Osteocyte (in vitro differentiated cells): Measurements from ENCODE around the gene ABCC9. TPM values are rescaled to one million over a fixed set of nuclear protein-coding genes. Genes with fewer than 3 reads are reported as not detected.

Experiments used
- DNase-seq: peaks from one replicate; pipeline ENCODE4 v3.0.0; 2021; ENCODE audit warnings: mixed read lengths; ENCODE audit not compliant: unreplicated experiment; ENCODE audit errors: extremely low spot score
- H3K27ac Mint-ChIP-seq: one replicate; pipeline ENCODE4 v1.8.0; 2021; ENCODE audit warnings: mild to moderate bottlenecking, mixed read lengths; ENCODE audit not compliant: unreplicated experiment
- H3K27me3 Mint-ChIP-seq: one replicate; pipeline ENCODE4 v1.8.0; 2021; ENCODE audit warnings: mixed read lengths; ENCODE audit not compliant: unreplicated experiment
- H3K36me3 Mint-ChIP-seq: one replicate; pipeline ENCODE4 v1.8.0; 2021; ENCODE audit warnings: mixed read lengths; ENCODE audit not compliant: unreplicated experiment
- H3K4me1 Mint-ChIP-seq: one replicate; pipeline ENCODE4 v1.8.0; 2021; ENCODE audit warnings: mixed read lengths; ENCODE audit not compliant: unreplicated experiment
- H3K4me3 Mint-ChIP-seq: one replicate; pipeline ENCODE4 v1.8.0; 2021; ENCODE audit warnings: mild to moderate bottlenecking, moderate library complexity, mixed read lengths; ENCODE audit not compliant: unreplicated experiment
- H3K9me3 Mint-ChIP-seq: one replicate; pipeline ENCODE4 v1.8.0; 2021; ENCODE audit warnings: mixed read lengths; ENCODE audit not compliant: unreplicated experiment
- total RNA-seq: library from RNA; stranded (reverse); gene quantifications from 2 replicates; pipeline ENCODE4 v1.2.1, GENCODE V29; 2021
- TF ChIP-seq, protein P1 (sequence below): fragments of 200-600 bp; sonication (generic); IDR thresholded peaks from 2 replicates; pipeline ENCODE4 v1.5.0; 2021; ENCODE audit warnings: antibody characterized with exemption, mild to moderate bottlenecking, moderate library complexity

Gene ABCC9
- total RNA-seq, 1 donor from 2014 or later = 0.46 TPM

DNA sequence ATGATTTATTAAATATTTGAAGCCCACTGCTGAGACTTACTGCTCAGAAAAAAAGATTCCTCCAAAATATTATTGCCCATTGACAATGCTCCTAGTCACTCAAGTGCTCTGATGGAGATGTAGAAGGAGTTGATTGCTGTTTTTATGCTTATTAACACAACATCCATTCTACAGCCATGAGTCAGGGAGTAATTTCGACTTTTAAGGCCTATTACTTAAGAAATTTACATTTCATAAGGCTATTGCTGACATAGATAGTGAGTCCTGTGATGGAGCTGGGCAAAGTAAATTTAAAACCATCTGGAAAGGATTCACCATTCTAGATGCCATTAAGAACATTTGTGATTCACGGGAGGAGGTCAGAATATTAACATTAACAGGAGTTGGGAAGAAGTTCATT, 171.9 kb downstream of the ABCC9 start:
- Mint-ChIP-seq H3K4me3 (no peak overlapping the region), H3K4me1 (peaks cover 4% of the 10 kb centered on the region), H3K27ac (no peak overlapping the region), H3K36me3 (no peaks in the 10 kb centered on the region), H3K9me3 (no peaks in the 10 kb centered on the region), H3K27me3 (peaks cover 30% of the 10 kb centered on the region)
- TF ChIP-seq, protein P1, sequence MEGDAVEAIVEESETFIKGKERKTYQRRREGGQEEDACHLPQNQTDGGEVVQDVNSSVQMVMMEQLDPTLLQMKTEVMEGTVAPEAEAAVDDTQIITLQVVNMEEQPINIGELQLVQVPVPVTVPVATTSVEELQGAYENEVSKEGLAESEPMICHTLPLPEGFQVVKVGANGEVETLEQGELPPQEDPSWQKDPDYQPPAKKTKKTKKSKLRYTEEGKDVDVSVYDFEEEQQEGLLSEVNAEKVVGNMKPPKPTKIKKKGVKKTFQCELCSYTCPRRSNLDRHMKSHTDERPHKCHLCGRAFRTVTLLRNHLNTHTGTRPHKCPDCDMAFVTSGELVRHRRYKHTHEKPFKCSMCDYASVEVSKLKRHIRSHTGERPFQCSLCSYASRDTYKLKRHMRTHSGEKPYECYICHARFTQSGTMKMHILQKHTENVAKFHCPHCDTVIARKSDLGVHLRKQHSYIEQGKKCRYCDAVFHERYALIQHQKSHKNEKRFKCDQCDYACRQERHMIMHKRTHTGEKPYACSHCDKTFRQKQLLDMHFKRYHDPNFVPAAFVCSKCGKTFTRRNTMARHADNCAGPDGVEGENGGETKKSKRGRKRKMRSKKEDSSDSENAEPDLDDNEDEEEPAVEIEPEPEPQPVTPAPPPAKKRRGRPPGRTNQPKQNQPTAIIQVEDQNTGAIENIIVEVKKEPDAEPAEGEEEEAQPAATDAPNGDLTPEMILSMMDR = no peak
- no peak for DNase-seq

DNA sequence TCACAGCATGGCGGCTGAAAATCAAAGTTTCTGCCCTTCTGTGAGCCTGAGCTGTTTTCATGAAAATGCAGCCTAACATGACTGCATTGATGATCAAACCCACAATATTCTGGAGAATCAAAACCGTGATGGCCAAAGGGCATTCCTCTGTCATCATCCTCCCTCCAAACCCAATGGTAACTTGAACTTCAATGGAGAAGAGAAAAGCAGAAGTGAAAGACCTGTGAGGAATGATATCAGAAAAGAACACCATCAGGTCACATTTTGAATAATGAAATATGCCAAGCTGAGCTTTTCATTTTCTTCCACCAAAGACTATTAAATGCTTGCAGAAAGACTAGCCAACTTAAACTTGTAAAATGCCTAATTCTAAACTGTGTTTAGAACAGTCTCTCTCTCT, 174.8 kb downstream of the ABCC9 start:
- no peak overlapping the region for H3K27ac Mint-ChIP-seq
- H3K36me3 Mint-ChIP-seq = no peaks in the 10 kb centered on the region
- H3K4me3 Mint-ChIP-seq = no peak overlapping the region
- no peaks in the 10 kb centered on the region for H3K9me3 Mint-ChIP-seq
- TF ChIP-seq, protein P1 = no peak
- peaks cover 16% of the 10 kb centered on the region for H3K27me3 Mint-ChIP-seq
- H3K4me1 Mint-ChIP-seq = peaks cover 1% of the 10 kb centered on the region
- DNase-seq = no peak

DNA sequence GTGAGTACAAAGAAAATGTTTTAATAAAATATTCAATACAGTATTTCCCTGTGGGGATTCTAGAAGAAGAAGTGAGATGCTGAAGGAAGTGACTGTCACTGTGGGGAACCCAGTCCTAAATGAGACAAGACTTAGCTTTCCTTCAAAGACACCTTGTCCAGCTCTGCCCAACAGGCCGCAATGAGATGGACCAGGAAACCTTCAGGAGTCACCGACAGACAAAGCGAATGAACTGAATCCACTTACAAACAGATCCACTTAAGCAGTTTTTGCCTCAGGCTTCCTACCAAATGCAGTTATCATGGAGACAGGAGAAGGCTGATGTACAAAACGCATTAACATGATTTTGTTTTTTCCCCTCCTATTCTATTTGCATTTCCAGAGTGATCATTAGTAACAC, 176.3 kb downstream of the ABCC9 start:
- TF ChIP-seq, protein P1 = no peak
- Mint-ChIP-seq H3K27ac (no peak overlapping the region), H3K4me3 (no peak overlapping the region), H3K4me1 (no peaks in the 10 kb centered on the region), H3K27me3 (peaks cover 7% of the 10 kb centered on the region), H3K36me3 (no peaks in the 10 kb centered on the region), H3K9me3 (no peaks in the 10 kb centered on the region)
- DNase-seq = no peak

- Mint-ChIP-seq H3K36me3 (no peaks in the 10 kb centered on the region), H3K4me1 (no peaks in the 10 kb centered on the region)
Measured at GRCh38 chr12:21764065-21764464, 177.2 kb downstream of the ABCC9 start.

DNA sequence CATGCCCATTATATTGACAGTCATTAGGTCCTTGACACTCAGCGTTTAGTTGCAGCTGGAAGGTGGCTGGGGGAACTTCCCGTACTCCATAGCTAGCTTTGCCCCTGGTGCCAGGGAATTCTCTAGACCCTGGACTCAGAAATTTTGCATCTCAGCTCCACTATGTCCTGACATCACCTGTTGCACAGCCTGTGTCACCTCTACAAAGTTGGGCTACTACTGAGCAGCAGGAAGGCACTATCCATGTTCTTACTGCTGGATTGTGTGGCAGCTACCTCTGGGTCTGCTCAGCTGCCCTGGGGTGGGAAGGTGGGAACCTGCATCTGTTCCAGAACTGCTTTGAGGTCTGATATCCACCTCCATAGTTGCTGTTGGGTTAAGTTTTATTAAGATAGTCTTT, 177.7 kb downstream of the ABCC9 start:
- H3K4me3 Mint-ChIP-seq = no peak overlapping the region

More at GRCh38 chr12:21764065-21764464, 177.2 kb downstream of the ABCC9 start:
- H3K27me3 Mint-ChIP-seq = peaks cover 10% of the 10 kb centered on the region
- DNase-seq = no peak
- H3K27ac Mint-ChIP-seq = no peak overlapping the region
- H3K4me3 Mint-ChIP-seq = no peak overlapping the region
- H3K9me3 Mint-ChIP-seq = no peaks in the 10 kb centered on the region
- TF ChIP-seq, protein P1 = no peak

More for the DNA sequence above, 177.7 kb downstream of the ABCC9 start:
- H3K36me3 Mint-ChIP-seq = no peaks in the 10 kb centered on the region
- TF ChIP-seq, protein P1 = no peak
- peaks cover 10% of the 10 kb centered on the region for H3K27me3 Mint-ChIP-seq
- H3K4me1 Mint-ChIP-seq = no peaks in the 10 kb centered on the region
- no peaks in the 10 kb centered on the region for H3K9me3 Mint-ChIP-seq
- no peak overlapping the region for H3K27ac Mint-ChIP-seq
- no peak for DNase-seq
